Measurements from ENCODE around the gene FAM181B.

The FAM181B gene

DNA sequence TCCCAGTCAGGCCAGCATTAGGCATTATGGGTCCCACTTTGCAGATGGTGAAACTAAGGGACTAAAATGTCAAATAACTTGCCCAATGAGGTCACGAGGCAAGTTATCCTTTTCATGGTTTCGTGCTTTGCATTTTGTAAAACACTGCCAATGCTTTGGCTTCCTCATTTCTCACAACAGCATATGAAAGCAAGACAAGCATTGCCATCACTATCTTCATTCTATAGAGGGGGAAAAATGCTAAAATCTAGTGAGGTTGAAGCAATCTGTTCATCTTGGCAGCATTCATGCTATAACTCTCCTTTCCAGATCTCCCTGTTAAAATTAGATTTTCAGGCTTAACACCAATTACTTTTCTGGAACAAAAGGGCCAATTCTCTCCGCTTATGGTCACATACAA, 14.8 kb downstream of the FAM181B start:
- TF ChIP-seq, protein P1, sequence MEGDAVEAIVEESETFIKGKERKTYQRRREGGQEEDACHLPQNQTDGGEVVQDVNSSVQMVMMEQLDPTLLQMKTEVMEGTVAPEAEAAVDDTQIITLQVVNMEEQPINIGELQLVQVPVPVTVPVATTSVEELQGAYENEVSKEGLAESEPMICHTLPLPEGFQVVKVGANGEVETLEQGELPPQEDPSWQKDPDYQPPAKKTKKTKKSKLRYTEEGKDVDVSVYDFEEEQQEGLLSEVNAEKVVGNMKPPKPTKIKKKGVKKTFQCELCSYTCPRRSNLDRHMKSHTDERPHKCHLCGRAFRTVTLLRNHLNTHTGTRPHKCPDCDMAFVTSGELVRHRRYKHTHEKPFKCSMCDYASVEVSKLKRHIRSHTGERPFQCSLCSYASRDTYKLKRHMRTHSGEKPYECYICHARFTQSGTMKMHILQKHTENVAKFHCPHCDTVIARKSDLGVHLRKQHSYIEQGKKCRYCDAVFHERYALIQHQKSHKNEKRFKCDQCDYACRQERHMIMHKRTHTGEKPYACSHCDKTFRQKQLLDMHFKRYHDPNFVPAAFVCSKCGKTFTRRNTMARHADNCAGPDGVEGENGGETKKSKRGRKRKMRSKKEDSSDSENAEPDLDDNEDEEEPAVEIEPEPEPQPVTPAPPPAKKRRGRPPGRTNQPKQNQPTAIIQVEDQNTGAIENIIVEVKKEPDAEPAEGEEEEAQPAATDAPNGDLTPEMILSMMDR (IDR thresholded peaks at IDR 0.05): no peak

DNA sequence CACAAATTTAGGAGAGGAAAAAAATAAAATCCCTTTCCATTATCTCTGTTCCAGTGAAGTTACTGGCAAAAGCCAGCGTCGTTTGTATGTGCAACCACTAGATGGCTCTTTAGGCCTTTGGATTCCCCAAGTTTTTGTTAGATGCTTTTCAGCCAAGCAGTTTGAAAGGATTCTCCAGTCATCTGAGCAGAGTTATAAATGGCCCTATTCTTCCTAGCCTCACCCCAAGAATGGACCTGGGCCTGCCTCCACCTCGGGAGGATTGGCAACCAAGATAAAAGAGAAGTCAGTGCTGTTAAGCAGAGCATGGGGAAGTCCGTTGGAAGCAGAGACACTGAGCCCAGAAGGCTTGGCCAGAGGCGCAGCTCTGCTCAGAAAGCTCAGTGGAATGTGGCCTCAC, 15.4 kb downstream of the FAM181B start:
- TF ChIP-seq, protein P1 (IDR thresholded peaks at IDR 0.05): peak; percentile 81

DNA sequence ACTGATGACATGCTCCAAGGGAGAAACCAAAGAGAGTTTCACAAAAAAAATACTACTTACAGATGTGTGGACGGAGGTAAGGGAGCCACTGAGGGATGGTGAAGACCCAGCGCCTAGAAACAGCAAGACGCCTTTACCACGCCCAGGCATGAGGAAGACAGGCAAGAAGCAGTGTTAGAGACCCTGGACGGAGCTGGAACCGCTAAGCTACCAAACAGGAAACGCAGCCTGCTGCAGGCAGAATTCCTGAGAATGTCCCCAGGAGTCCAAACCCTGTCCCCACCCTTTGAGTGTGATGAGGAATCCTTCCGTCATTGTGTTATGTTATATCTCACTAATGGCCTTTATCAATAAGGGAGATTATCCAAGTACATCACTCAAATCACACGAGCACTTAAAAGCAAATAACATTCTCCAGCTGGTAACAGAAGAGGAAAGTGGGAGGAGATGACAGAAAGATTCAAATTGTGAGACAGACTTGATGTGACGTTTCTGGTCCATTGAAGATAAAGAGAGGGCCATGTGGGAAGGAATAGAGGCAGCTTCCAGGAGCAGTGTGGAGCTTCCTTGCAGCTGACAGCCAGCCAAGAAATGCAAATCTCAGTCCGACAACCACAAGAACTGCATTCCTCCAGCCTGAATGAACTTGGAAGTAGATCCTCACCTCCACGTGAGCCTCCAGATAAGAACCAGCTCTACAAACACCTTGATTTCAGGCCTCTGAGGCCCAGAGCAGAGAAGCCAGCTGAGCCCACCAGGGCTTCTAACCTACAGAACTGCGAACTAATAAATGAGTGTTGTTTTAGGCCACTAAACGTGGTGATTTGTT, 19.1 kb downstream of the FAM181B start:
- TF ChIP-seq, protein P1 (IDR thresholded peaks at IDR 0.05): no peak

DNA sequence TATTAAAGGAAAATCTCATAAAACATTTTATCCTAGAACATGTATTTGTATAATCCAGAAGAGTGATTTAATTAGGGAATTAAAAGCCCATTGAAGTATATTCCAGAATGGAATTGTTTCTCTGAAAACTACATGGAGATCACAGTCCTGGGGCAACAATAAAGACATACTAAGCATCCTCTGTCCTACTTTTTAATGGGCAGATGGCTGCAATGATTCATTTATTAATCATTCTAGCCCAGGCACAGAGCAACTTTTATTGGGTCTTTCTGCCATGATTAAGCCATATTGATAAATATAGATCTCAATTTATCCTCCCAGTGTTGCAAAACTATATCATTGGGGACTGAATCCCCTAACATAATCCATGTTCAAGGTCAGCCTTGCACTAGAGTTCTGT, 22.0 kb downstream of the FAM181B start:
- TF ChIP-seq, protein P1 (IDR thresholded peaks at IDR 0.05): no peak

DNA sequence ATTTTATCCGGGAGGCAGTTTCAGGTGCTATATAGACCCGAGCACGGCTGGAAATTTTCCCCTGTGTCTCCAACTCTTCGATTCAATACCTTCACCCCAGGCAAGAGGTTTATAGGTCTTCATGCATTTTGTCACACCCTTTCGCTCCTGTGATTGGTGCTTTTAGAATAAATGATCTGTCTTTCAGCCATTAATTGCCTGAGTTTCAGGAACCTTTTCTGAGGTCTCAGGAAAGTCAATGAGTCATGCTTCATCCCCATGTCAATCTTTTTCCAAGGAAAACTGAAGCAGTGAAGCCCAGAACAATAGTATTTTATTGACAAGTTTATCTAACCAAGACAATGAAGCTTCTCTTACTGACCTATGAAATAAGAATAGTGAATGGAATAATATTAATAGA, 29.9 kb downstream of the FAM181B start:
- TF ChIP-seq, protein P1 (IDR thresholded peaks at IDR 0.05): no peak

DNA sequence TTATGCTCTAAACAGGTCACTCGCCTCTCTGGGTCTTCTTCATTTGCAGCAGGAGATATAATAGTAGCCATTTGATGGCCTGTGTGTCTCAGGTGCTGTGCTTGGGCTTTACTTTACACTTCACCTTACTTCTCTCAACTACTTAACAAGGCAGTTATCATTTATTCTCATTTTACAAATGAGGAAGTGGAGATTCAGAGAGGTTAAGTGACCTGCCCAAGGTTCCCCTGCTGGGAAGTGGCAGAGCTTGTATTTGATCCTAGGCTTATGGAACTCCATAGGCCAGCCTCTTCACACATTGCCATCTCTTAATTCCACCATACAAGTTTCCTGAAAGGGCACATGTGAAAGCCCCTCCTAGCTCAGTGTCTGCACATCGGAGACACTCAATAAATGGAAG, 30.4 kb downstream of the FAM181B start:
- TF ChIP-seq, protein P1 (IDR thresholded peaks at IDR 0.05): no peak

DNA sequence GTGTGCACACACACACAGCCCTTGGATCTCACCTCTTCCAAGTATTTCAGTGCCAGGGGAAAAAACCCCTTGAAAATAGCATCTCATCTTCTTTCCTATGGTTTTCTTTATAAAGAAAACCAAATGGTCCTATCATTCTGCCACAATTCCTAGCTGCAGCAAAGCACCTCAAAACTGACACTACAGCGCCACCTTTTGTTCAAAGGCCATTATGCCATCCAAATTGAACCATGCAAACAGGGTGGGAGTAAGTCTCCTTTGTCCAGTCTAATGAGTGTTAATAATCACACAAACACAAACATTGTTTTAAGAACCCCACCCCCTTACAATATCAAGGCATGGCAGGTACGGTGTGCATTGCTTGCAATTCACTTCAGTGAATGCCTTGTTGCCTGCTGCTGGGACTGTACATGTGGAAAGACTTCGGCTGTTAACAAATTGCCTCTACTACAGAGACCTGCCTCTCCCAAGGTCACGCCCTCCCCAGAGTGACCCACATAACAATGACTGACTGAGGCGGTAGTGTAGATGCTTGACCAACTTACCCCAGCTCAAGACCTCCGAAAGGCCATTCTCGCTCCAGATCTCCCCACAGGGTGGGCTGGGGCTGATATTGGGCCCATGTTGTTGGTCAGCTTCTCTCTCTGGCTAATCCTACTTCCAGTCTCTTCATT, 31.7 kb downstream of the FAM181B start:
- TF ChIP-seq, protein P1 (IDR thresholded peaks at IDR 0.05): peak; percentile 91
